Vagina (tissue), 2 donors: ENCODE data around the gene PEA15. TPM values are rescaled to one million over a fixed set of nuclear protein-coding genes. Genes with fewer than 3 reads are reported as not detected.

Source experiments
- DNase-seq, 2 donors: peaks; one replicate each; pipeline ENCODE4 v3.0.0-alpha.2; 2017; ENCODE audit errors: extremely low spot score in 2 of 2
- H3K27ac ChIP-seq: fragments of 200-600 bp; sonication (generic); one replicate; pipeline ENCODE4 v1.5.1; 2019
- H3K27me3 ChIP-seq: fragments of 200-600 bp; sonication (generic); one replicate; pipeline ENCODE4 v1.5.1; 2019
- H3K36me3 ChIP-seq, 2 donors: fragments of 200-600 bp; sonication (generic); one replicate each; pipeline ENCODE4 v1.5.1; 2017 to 2019
- H3K4me1 ChIP-seq: fragments of 200-600 bp; sonication (generic); one replicate; pipeline ENCODE4 v1.5.1; 2019
- H3K4me3 ChIP-seq, 2 donors: fragments of 200-600 bp; sonication (generic); 1 replicate in 1 of 2; 2 replicates in 1 of 2; pipeline ENCODE4 v1.5.1; 2016 to 2019
- H3K9me3 ChIP-seq: fragments of 200-600 bp; sonication (generic); one replicate; pipeline ENCODE4 v1.5.1; 2019
- POLR2A ChIP-seq, 2 donors: fragments of 450-650 bp; IDR thresholded peaks; one replicate each; pipeline ENCODE4 v1.6.1; 2017; ENCODE audit warnings: antibody characterized with exemption in 2 of 2, mild to moderate bottlenecking in 2 of 2, moderate library complexity in 2 of 2
- POLR2AphosphoS5 ChIP-seq, 2 donors: sonication (generic); formaldehyde crosslinking; IDR thresholded peaks; one replicate each; pipeline ENCODE4 v1.9.0; 2017; ENCODE audit warnings: antibody characterized with exemption in 2 of 2, mild to moderate bottlenecking in 2 of 2, low read depth in 1 of 2; ENCODE audit not compliant: insufficient read depth in 1 of 2
- intact Hi-C: fragments of 100-400 bp; cut with DNase I; formaldehyde crosslinking; loops from one replicate; pipeline ENCODE4 v1.15.1; 2023
- total RNA-seq: library from RNA; depleted of rRNA; stranded (reverse); fragments of >200 nt; gene quantifications from one replicate; pipeline ENCODE4 v1.2.3, GENCODE V29; 2016
- TF ChIP-seq, protein P1 (sequence below), 3 experiments: fragments of 450-650 bp in 2 of 3; fragments of 200-600 bp in 1 of 3; sonication (generic) in 1 of 3; IDR thresholded peaks; one replicate each; pipeline ENCODE4 v1.5.1; 2017 to 2019; ENCODE audit warnings: antibody characterized with exemption in 3 of 3, mild to moderate bottlenecking in 2 of 3, moderate library complexity in 2 of 3

Gene PEA15
- total RNA-seq, 1 donor from 2014 or later = 89.1 TPM

DNA sequence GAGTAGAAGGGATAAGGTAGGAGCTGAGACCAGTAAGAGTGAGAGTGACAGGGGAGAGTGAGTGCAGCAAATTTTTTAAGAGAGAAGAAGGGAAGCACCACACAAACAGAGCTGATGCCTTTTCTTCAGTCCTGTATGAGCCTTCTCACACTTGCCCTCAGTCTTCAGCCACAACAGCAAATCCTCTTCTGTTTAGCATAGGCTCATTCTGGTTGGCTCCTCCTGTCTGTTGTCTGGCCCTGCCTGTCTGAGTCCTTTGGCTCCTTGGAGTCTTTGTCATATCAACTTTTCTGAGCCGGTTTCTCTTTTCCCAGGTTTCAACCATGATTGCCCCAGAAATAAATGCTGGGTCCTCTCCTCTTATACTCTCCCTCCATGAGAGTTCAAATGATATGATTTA lies 27.5 kb upstream of the PEA15 start:
- intact Hi-C loops = no loop called here
- H3K4me1 ChIP-seq = no peaks in the 10 kb centered on the region
- H3K36me3 ChIP-seq = no peaks in the 10 kb centered on the region
- H3K4me3 ChIP-seq = no peak overlapping the region
- H3K9me3 ChIP-seq = no peaks in the 10 kb centered on the region
- H3K27ac ChIP-seq = no peak overlapping the region
- no peaks in the 10 kb centered on the region for H3K27me3 ChIP-seq
- no peak for DNase-seq
- TF ChIP-seq, protein P1, sequence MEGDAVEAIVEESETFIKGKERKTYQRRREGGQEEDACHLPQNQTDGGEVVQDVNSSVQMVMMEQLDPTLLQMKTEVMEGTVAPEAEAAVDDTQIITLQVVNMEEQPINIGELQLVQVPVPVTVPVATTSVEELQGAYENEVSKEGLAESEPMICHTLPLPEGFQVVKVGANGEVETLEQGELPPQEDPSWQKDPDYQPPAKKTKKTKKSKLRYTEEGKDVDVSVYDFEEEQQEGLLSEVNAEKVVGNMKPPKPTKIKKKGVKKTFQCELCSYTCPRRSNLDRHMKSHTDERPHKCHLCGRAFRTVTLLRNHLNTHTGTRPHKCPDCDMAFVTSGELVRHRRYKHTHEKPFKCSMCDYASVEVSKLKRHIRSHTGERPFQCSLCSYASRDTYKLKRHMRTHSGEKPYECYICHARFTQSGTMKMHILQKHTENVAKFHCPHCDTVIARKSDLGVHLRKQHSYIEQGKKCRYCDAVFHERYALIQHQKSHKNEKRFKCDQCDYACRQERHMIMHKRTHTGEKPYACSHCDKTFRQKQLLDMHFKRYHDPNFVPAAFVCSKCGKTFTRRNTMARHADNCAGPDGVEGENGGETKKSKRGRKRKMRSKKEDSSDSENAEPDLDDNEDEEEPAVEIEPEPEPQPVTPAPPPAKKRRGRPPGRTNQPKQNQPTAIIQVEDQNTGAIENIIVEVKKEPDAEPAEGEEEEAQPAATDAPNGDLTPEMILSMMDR (IDR thresholded peaks at IDR 0.05) = no peak
- TF ChIP-seq POLR2A (IDR thresholded peaks at IDR 0.05) (no peak), POLR2AphosphoS5 (IDR thresholded peaks at IDR 0.05; ENCODE audit: insufficient read depth in 1 of 2, low read depth in 1 of 2) (no peak)

DNA sequence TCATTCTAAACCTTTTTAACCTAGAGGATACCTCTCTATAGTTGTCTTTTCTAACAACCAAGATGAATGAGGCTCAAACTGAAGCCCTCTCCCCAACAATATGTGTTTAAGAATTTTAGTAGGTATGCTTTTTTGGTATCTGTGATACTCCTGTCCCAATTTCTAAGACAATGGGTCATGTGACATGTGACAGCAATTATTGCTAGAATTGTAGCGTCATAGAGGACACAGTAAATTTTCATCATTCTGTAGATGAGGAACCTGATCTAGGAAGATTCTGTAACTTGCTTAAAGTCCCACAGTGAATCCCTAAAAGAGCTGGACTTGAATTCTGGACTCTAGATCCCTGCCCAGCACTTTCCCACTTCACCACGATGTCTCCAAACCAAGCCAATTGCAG lies 26.5 kb upstream of the PEA15 start:
- intact Hi-C loops = no loop called here
- no peak for DNase-seq
- no peaks in the 10 kb centered on the region for H3K4me1 ChIP-seq
- no peaks in the 10 kb centered on the region for H3K9me3 ChIP-seq
- no peak overlapping the region for H3K27ac ChIP-seq
- no peak for TF ChIP-seq POLR2AphosphoS5 (IDR thresholded peaks at IDR 0.05; ENCODE audit: insufficient read depth in 1 of 2, low read depth in 1 of 2)
- TF ChIP-seq, protein P1 (IDR thresholded peaks at IDR 0.05) = no peak
- no peak for TF ChIP-seq POLR2A (IDR thresholded peaks at IDR 0.05)
- H3K27me3 ChIP-seq = no peaks in the 10 kb centered on the region
- no peaks in the 10 kb centered on the region for H3K36me3 ChIP-seq
- H3K4me3 ChIP-seq = no peak overlapping the region

DNA sequence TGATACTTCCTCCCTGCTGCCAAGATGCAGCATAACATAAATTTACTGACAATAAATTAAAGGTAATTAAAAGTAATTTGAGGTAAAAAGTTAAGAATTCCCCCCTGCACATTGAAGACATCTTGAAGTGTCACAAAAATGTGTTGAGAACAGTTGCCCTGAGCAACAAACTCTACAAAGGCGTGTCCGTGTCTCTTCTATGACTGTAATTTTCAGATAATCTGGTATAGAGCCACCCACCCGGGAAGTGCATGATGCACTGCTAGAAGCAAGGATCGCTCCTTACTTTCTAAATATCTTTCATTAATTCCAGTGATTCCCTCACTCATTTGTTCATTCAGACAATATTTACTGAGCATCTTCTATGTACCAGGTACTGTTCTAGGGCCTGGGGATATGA lies 25.8 kb upstream of the PEA15 start:
- no peaks in the 10 kb centered on the region for H3K36me3 ChIP-seq
- no peaks in the 10 kb centered on the region for H3K9me3 ChIP-seq
- no peak for DNase-seq
- no peaks in the 10 kb centered on the region for H3K4me1 ChIP-seq
- H3K27ac ChIP-seq = no peak overlapping the region
- H3K4me3 ChIP-seq = no peak overlapping the region
- H3K27me3 ChIP-seq = no peaks in the 10 kb centered on the region
- TF ChIP-seq, protein P1 (IDR thresholded peaks at IDR 0.05) = no peak
- TF ChIP-seq POLR2A (IDR thresholded peaks at IDR 0.05) = no peak
- TF ChIP-seq POLR2AphosphoS5 (IDR thresholded peaks at IDR 0.05; ENCODE audit: insufficient read depth in 1 of 2, low read depth in 1 of 2) = no peak
- intact Hi-C loops = no loop called here

DNA sequence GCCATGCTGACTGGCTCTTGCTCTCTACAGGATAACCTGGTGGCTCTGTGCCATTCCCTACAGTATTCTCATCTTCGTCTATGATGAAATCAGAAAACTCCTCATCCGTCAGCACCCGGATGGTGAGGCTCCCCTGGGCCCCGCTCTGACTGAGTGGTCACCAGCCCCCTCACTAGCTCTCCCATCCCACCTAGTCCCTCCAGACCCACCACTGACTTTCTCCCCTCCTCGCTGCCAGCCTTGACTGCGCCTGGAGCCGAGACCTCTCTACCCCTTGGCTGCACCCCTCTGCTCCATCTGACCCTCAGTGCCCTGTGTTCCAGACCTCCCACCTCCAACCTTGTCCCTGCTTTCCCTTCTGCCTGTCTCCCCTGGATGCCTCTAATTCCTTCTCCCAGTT lies 18.9 kb upstream of the PEA15 start:
- TF ChIP-seq, protein P1 (IDR thresholded peaks at IDR 0.05) = no peak
- no peak for TF ChIP-seq POLR2AphosphoS5 (IDR thresholded peaks at IDR 0.05; ENCODE audit: insufficient read depth in 1 of 2, low read depth in 1 of 2)
- no peak for TF ChIP-seq POLR2A (IDR thresholded peaks at IDR 0.05)
- intact Hi-C loops = no loop called here
- Histone ChIP-seq H3K36me3 (no peaks in the 10 kb centered on the region), H3K4me1 (peaks cover 9% of the 10 kb centered on the region), H3K27ac (no peak overlapping the region), H3K4me3 (no peak overlapping the region), H3K27me3 (no peaks in the 10 kb centered on the region), H3K9me3 (no peaks in the 10 kb centered on the region)
- no peak for DNase-seq

DNA sequence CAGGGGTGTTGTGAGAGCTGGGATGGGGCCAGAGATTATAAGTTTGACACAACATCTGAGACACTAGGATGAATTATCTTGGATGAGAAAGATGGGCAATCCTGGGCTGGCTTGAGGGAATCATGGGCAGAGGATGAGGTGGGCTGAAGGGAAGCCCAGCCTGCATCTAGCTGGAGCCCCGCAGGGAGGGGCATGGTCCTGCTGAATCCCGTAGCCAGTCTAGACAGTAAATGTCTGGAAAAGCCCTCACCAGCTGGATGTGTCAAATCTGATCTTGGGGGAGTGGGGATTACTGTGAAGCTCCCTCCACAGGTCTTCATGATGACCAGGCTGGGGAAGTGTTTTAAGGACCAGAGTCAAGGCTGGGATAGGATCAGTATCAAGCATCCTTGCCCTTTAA lies 18.5 kb upstream of the PEA15 start:
- intact Hi-C loops = no loop called here
- Histone ChIP-seq H3K27me3 (no peaks in the 10 kb centered on the region), H3K9me3 (no peaks in the 10 kb centered on the region), H3K4me1 (peaks cover 9% of the 10 kb centered on the region), H3K36me3 (no peaks in the 10 kb centered on the region), H3K4me3 (no peak overlapping the region), H3K27ac (no peak overlapping the region)
- DNase-seq = no peak
- TF ChIP-seq POLR2AphosphoS5 (IDR thresholded peaks at IDR 0.05; ENCODE audit: insufficient read depth in 1 of 2, low read depth in 1 of 2) (no peak), POLR2A (IDR thresholded peaks at IDR 0.05) (no peak)
- TF ChIP-seq, protein P1 (IDR thresholded peaks at IDR 0.05) = no peak
